Measurements from ENCODE around the gene ARHGAP26.

The ARHGAP26 gene

GRCh38 chr5:142769793-142770649 is at the start of gene ARHGAP26:
TSS of gene ARHGAP26 (plus strand) at chr5:142770377. CDS start at chr5:142770762, 385 bp downstream.
- peak; percentile 93 to 94 for DNase-seq

GRCh38 chr5:142720641-142721271 is 49.4 kb upstream of the ARHGAP26 start:
- no peak for DNase-seq

- DNase-seq = no peak
Measured at GRCh38 chr5:142722146-142722545, 48.0 kb upstream of the ARHGAP26 start.

GRCh38 chr5:142722896-142723295 is 47.3 kb upstream of the ARHGAP26 start:
- no peak for DNase-seq

- DNase-seq = no peak
Measured at GRCh38 chr5:142724821-142725220, 45.4 kb upstream of the ARHGAP26 start.

- no peak for DNase-seq
Measured at GRCh38 chr5:142725231-142726187, 44.7 kb upstream of the ARHGAP26 start.

GRCh38 chr5:142726188-142726731 is 43.9 kb upstream of the ARHGAP26 start:
- no peak for DNase-seq

GRCh38 chr5:142727735-142728047 is 42.5 kb upstream of the ARHGAP26 start:
- DNase-seq = no peak

- DNase-seq = no peak
Measured at GRCh38 chr5:142735323-142736246, 34.6 kb upstream of the ARHGAP26 start.

- DNase-seq = no peak
Measured at GRCh38 chr5:142736247-142736632, 33.9 kb upstream of the ARHGAP26 start.

GRCh38 chr5:142737179-142737578 is 33.0 kb upstream of the ARHGAP26 start:
- no peak for DNase-seq

GRCh38 chr5:142740474-142741242 is 29.5 kb upstream of the ARHGAP26 start:
- no peak for DNase-seq

- DNase-seq = no peak
Measured at GRCh38 chr5:142743592-142744441, 26.4 kb upstream of the ARHGAP26 start.

GRCh38 chr5:142745268-142745667 is 24.9 kb upstream of the ARHGAP26 start:
- no peak for DNase-seq

GRCh38 chr5:142746532-142747433 is 23.4 kb upstream of the ARHGAP26 start:
- no peak for DNase-seq

GRCh38 chr5:142748132-142748531 is 22.0 kb upstream of the ARHGAP26 start:
- DNase-seq = no peak

- peak; percentile 52 to 54 for DNase-seq
Measured at GRCh38 chr5:142748568-142749249, 21.5 kb upstream of the ARHGAP26 start.

- no peak for DNase-seq
Measured at GRCh38 chr5:142749321-142749720, 20.9 kb upstream of the ARHGAP26 start.
